KMS-11 (cell line): ENCODE results near the gene TGFA.

Experiments used
- H2AFZ ChIP-seq: fragments of 200-600 bp; sonication (generic); 2 replicates; pipeline ENCODE4 v1.6.1; 2016; ENCODE audit warnings: antibody characterized with exemption, mixed run types, low read depth
- H3K27ac ChIP-seq: fragments of 200-600 bp; sonication (generic); 2 replicates; pipeline ENCODE4 v1.6.1; 2016; ENCODE audit warnings: mild to moderate bottlenecking, mixed run types
- H3K27me3 ChIP-seq: fragments of 200-600 bp; sonication (generic); 2 replicates; pipeline ENCODE4 v1.6.1; 2017; ENCODE audit warnings: mild to moderate bottlenecking, low read depth, mixed run types, moderate library complexity; ENCODE audit not compliant: insufficient read depth
- H3K36me3 ChIP-seq: fragments of 200-600 bp; sonication (generic); 2 replicates; pipeline ENCODE4 v1.6.1; 2017; ENCODE audit warnings: mild to moderate bottlenecking, mixed run types; ENCODE audit not compliant: insufficient read depth
- H3K4me1 ChIP-seq: fragments of 200-600 bp; sonication (generic); 2 replicates; pipeline ENCODE4 v1.6.1; 2016; ENCODE audit warnings: mild to moderate bottlenecking, low read depth, mixed run types; ENCODE audit not compliant: poor library complexity, severe bottlenecking
- H3K4me2 ChIP-seq: fragments of 200-600 bp; sonication (generic); 2 replicates; pipeline ENCODE4 v1.7.0; 2016; ENCODE audit warnings: mild to moderate bottlenecking, mixed run types
- H3K4me3 ChIP-seq: fragments of 200-600 bp; sonication (generic); IDR thresholded peaks from 2 replicates; pipeline ENCODE4 v1.6.1; 2017; ENCODE audit warnings: low read depth, low read length, mixed read lengths; ENCODE audit not compliant: insufficient read depth
- H3K79me2 ChIP-seq: fragments of 200-600 bp; sonication (generic); 2 replicates; pipeline ENCODE4 v1.6.1; 2016; ENCODE audit warnings: low read depth, mixed run types; ENCODE audit not compliant: insufficient read depth
- H3K9ac ChIP-seq: fragments of 200-600 bp; sonication (generic); 2 replicates; pipeline ENCODE4 v1.6.1; 2016; ENCODE audit warnings: mild to moderate bottlenecking, mixed run types
- H4K20me1 ChIP-seq: fragments of 200-600 bp; sonication (generic); 2 replicates; pipeline ENCODE4 v1.6.1; 2016; ENCODE audit warnings: mild to moderate bottlenecking, mixed run types; ENCODE audit not compliant: insufficient read depth
- CTCF ChIP-seq: fragments of 200-600 bp; sonication (generic); conservative IDR thresholded peaks from 2 replicates; pipeline ENCODE4 v1.6.1; 2017; ENCODE audit warnings: low read depth, mild to moderate bottlenecking, antibody characterized with exemption, low read length, moderate library complexity, mixed read lengths

The TGFA gene

DNA sequence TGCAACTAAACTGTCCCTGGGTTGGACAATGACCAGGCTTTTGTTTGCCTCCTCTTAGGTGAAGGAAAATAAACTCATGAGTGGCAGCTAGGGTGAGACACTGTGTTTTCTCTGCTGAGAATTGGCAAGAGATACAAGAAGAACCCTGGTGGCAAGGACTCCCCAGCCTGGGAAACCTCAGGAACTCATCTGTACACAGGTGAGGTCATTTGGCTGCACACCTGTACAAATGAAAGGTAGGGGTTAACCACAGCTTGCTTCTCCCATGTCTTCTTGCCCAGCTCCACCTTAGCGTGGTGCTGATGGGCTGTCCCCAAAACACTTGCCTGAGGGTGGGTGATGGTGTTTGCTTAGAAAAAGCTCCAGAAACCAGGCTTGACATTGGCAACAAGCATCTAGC lies 154.6 kb downstream of the TGFA start:
- Histone ChIP-seq H3K27ac (no peak overlapping the region), H3K4me3 (no peak overlapping the region), H3K79me2 (no peaks in the 10 kb centered on the region), H3K9ac (no peak overlapping the region), H3K4me1 (no peaks in the 10 kb centered on the region), H3K27me3 (no peaks in the 10 kb centered on the region), H3K36me3 (no peaks in the 10 kb centered on the region), H3K4me2 (no peak overlapping the region), H4K20me1 (no peaks in the 10 kb centered on the region), H2AFZ (no peak overlapping the region)
- no peak for TF ChIP-seq CTCF
